NK-92 (cell line): ENCODE results near the gene NYNRIN.
"Not testable (repeated sequence)": the region's sequence is repeated elsewhere in the genome, so short reads cannot be mapped to it uniquely, and the experiment has no call there.

ENCODE experiments used
- DNase-seq: peaks from one replicate; lab custom pipeline; 2025; ENCODE audit not compliant: unreplicated experiment; lab: John Stamatoyannopoulos, UW

The NYNRIN gene

GRCh38 chr14:24369907-24370687 lies 28.7 kb upstream of the NYNRIN start:
- no peak for DNase-seq

DNA sequence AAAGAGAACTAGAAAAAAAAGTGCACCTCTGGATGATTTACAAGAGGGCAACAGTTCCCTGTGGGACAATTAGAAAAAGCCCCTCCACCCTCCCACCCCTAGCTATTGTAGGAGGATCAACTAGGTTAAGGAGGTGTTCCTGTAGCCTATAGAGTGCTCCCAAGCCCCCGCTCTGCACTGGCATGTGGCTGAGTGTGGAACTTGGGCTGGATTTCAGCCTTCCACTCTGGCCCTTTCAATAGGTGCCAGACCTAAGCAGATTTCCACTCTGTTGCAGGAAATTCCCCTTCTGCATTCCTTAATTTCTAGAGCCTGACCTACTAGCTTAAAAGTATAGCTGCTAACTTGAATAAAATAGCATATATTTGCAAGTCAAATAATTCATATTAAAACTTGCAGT lies 28.1 kb upstream of the NYNRIN start:
- no peak for DNase-seq

- not testable (repeated sequence) for DNase-seq
These were observed 27.2 kb upstream of the NYNRIN start for GRCh38 chr14:24371605-24372004.

DNA sequence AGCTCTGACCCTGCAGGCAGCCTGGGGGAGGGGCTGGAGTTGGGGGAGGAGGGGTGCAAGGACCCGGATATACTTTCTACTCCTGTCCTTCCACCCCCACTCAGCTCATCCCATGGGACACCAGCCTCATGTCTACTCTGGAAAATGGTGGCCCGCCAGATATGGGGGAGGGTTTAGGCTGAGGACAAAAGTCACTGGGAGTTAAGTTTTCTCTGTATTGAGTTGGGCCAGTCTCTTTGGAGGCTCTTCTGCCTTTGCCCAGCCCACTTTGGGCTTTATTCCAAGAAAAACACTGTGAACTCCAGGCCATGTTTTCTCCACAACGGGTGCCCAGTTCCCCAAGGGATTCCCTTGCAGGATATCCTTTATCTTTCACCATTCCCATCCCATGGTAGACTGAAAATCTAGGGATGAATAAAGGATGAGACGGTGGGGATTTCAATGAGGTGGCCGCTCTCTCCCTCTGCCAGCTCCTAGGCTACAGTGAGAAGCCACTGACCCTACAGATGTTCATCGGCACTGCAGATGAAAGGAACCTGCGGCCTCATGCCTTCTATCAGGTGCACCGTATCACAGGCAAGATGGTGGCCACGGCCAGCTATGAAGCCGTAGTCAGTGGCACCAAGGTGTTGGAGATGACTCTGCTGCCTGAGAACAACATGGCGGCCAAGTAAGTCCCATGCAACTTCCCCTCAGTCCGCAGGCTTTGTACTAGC lies 25.9 kb upstream of the NYNRIN start:
- no peak for DNase-seq

DNA sequence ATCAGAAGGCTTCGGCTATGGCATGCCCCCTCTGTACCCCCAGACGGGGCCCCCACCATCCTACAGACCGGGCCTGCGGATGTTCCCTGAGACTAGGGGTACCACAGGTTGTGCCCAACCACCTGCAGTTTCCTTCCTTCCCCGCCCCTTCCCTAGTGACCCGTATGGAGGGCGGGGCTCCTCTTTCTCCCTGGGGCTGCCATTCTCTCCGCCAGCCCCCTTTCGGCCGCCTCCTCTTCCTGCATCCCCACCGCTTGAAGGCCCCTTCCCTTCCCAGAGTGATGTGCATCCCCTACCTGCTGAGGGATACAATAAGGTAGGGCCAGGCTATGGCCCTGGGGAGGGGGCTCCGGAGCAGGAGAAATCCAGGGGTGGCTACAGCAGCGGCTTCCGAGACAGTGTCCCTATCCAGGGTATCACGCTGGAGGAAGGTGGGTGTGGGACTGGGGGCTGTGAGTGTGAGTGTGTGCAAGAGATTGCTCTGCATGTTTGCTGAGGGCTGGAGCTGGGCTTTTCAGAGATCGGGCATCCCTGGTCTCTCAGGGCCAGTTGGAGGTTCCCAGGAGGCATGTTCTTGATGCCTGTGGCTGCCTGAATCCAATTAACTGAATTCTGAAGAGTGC lies 22.2 kb upstream of the NYNRIN start:
- no peak for DNase-seq

DNA sequence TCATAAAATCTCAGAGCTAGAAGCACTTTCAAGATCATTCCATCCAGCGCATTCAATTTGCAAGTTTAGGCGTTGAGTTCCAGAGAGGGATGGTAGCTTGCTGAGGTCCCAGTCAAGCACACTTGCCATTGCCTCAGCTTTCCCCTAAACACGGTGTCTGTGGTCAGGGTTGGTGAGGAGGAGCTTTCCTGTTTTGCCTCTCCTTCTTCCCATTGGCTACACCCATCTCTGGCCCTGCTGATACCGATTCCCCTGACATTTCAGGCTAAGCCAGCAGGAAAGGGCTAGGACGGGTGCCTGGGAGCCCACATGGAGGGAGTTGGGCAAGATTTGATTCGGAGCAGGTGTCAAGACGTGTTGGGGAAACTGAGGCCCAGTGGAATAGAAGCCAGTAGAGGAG lies 21.7 kb upstream of the NYNRIN start:
- DNase-seq = no peak

DNA sequence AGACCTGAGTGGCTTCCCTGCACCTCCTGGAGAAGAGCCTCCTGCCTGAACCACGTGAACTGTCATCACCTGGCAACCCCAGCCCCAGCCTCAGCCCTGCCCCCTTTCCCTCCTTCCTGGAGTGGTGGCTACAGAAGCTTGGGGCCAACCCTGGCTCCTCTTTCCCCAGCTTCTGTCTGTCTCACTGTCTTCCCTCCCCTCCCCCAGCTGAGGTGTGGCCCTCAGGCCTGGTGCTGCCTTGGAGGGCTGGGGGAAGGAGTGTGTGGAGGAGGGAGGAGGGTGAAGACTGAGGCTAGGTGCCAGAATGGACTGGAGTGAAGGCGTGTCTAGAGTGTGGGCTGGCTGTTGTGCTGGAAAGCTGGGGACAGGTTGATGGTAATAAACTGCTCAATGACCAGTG lies 21.1 kb upstream of the NYNRIN start:
- no peak for DNase-seq

DNA sequence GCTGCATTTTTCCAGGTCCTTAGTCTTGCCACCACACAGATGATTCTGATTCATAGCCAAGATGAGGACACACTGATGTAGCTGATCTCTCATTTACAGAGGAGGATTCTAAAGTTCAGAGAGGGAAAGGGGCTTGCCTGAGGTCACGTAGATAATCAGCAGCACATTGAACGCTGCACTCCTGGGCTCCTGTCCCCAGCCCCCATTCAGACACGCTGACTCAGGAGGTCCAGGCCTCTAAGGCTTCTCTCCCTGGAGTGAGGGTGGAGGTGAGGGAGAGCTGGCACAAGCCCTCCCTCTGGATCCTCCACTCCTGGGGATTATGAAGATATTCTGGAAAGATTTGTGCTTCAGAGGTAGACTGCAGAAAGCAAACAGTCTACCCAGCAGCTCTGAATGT lies 20.5 kb upstream of the NYNRIN start:
- DNase-seq = no peak

- DNase-seq = no peak
These were observed 19.6 kb upstream of the NYNRIN start for GRCh38 chr14:24378981-24379906.

DNA sequence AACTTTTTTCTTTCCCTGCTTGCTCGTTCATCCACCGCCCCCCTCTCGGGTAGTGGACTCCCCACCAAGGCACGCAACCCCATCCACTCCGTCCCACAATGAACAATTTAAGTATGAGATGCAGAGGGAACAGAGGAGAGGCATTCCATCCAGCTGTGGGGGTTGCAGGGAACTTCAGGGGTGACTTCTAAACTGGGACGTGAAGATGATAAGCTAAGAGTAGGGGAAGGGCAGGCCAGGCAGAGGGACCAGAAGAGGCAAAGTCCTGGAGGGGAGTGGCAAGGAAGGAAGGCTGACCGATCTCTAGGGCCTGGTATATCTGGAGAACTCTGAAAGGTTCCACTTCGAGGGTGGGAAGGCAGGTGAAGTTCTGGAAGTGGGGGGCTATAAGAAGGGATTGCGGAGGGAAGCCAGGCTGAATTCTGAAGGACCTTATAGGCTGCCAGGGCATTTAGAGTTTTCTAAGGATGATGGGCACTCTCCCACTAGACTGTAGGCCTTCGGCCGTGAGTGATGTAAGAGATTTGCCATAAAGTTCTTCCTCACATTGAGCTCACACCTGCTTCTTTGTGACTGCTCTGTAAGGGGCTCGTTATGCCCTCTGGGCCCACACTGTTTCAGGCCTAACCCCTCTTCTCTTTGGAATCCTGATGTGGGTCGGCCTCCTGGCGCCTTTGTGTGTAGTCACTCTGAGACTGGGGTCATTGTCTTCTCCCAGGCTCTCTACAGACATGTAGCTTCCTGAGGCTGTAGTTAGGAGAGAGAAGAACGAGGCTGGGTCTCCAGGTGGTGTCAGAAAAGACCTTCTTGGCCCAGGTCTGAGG lies 18.7 kb upstream of the NYNRIN start:
- DNase-seq = no peak

DNA sequence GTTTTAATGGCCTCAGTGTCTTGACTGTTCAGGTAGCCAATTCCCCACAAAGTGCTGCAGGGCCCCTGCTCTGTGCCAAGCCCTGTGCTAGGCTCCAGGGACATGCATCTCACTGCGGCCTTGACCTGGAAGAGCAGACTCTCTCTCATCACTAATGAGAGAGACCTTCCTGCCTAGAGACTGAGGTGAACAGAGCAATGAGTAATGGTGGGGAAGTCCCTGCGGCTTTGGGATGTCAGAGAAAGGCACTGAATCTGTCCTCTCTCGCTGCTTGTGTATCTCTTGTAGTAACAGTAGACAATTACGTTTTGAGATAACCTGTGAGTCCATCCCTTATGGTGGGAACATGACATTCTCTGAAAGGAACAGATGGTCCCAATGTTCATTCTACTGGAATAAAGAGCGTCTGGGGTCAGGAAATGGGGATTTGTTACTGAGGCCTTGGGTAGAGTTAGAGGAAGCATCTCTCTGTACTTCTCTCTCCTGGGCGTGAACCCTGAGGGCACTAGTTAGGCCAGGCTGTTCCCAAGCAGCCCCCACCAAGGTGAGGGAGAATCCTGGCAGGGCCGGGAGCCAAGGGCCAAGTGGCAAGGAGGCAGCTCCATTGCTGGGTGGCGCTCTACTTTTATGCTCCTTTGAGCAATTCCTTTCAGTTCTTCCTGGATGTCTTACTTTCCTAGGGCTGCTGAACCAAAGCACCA lies 17.3 kb upstream of the NYNRIN start:
- DNase-seq = no peak

GRCh38 chr14:24382064-24382371 lies 16.8 kb upstream of the NYNRIN start:
- no peak for DNase-seq

GRCh38 chr14:24384169-24384568 lies 14.6 kb upstream of the NYNRIN start:
- no peak for DNase-seq

- DNase-seq = no peak
These were observed 13.3 kb upstream of the NYNRIN start for GRCh38 chr14:24385524-24385923.

DNA sequence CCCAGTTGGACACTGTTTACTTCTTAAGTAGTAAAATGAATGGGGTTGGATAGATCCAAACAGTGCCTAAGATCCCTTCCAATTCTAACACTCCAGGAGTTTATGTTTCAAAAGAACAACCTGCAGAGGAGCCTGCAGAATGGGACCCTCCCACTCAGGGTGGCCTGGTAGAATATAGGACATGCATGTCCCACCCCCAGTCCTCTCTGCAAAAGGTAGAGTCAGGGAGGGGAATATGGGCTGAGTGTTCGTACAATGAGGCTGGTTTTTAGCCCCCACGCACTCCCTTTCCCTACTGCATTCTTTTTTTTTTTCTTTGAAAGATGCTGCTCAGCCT lies 11.8 kb upstream of the NYNRIN start:
- no peak for DNase-seq

- DNase-seq = not testable (repeated sequence)
These were observed 11.2 kb upstream of the NYNRIN start for GRCh38 chr14:24387579-24387978.

GRCh38 chr14:24388474-24389179 lies 10.2 kb upstream of the NYNRIN start:
- no peak for DNase-seq

DNA sequence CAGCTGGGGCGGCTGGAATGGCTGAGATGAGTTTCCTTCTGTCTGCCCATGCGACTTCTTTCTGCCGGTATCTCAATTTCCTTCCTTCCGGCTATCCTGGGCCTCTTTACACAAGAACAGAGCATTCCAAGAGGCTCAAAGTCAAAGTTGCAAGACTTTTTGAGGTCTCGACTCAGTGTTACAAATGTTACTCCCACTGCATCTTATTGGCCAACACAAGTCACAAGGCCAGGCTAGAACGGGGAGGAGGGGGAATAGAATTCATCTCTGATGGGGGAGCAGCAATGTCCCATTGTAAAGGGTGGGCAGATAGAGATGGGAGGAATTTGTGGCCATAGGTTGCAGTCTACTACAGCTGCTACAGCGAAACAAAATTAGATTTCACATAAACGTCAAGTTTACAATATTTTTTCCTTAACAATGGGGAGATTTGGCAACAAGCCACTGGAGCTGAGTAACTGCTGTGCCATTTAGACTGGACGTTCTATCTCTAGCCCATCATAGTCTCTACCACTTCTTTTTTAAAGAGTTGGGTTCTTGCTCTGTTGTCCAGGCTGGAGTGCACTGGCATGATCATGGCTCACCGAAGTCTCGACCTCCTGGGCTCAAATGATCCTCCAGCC lies 9.5 kb upstream of the NYNRIN start:
- DNase-seq = no peak
